HG03025 (cell line): Measurements from ENCODE around the gene CCDC86.

ENCODE experiments used
- ATAC-seq: cut with Tn5 transposase; IDR thresholded peaks from one replicate; pipeline ENCODE4 v1.9.1; 2021; ENCODE audit warnings: mild to moderate bottlenecking, moderate library complexity; ENCODE audit not compliant: unreplicated experiment, low FRiP score

The CCDC86 gene

GRCh38 chr11:60852117-60852981 is 10.4 kb downstream of the CCDC86 start:
- no peak for ATAC-seq

GRCh38 chr11:60852982-60853950 is 11.4 kb downstream of the CCDC86 start:
- ATAC-seq: no peak

- no peak for ATAC-seq
These were observed 12.4 kb downstream of the CCDC86 start for GRCh38 chr11:60854140-60854846.

DNA sequence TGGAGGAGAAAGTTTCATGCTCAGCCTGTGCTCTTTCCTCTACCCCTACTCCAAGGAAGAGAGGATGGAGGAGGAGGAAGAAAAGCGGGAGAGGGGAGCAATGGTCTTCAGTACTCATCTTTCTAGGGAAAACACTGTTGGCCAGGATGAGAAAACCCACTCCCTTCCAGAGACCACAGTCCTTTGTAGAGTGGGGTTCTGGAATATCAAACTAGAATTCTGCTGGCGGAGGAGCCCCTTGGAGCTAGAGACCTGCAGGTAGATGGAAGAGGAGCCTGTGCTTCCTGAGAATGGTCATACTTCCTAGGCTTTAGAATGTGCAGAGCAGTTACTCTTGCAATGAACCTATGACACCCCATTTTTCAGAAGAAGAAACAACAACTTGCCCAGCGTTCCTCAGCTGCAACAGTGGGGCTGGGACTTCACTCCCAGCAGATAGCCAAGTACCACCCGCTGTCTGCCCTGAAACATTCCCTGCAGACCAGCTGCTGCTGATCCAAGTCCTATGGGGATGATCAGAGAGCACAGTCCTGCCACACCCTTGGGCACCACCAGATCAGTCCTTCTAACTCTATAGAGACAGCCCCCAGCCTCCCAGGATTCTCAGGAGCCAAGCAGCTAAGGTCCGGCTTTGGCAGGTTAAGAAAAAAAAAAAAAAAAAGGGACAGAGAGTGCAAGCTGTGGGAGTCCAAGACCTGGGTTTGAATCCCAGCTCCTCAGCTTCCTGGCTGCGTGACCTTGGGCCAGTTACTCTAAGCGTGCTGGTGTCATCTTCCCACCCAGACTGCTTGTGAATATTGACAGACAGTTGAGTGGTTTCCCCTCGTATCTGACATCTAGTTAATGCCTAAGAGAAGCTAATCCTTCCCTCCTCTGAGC is 13.2 kb downstream of the CCDC86 start:
- no peak for ATAC-seq

DNA sequence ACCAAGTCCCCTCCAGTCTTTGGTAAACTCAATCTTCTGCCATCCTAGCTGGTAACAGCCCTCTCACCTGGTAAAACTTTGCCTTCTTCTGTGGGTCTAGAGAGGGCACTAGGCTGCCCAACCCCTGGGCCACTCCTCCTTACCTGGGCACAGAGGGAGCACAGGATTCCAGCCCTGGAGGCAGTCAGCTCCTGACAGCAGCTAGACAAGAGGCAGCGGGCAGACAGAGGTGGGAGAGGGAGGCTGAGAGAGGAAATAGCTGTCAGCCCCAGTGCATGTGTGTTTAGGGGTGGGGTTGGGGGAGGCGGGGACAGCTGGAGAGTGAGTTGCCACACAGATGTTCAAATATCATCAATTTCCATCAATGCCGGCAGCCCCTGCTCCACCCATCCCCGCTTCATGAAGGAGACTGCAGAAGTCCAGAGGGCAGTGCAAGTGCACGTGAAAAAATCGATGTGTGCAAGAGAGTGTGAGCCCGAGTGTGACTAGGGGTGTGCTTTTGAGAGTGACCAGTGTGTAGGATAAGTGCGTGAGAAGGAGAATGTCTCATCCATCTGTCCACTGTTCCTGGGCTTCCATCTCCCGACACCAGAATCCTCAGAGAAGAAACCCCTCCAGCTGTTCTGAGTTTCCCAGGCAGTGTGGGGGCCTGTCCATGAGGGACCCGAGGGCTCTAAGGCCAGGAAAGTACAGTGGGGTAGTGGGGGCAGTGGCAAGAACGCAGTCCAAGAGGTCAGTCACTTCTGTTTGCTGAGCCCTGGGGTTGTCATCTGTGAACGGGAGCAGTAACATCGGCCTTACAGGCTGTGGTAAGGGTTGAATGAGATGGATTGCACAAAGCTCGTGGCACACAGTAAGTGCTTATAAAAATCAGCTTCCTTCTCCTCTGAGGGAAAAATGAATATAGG is 14.1 kb downstream of the CCDC86 start, which contains the start of gene PTGDR2:
Gene PTGDR2, minus strand, starts transcription at position 225 of the 908 bp plus-strand sequence. CDS start 2,228 bp downstream, outside the sequence.
- ATAC-seq: no peak

GRCh38 chr11:60857378-60858232 is 15.7 kb downstream of the CCDC86 start:
- no peak for ATAC-seq

DNA sequence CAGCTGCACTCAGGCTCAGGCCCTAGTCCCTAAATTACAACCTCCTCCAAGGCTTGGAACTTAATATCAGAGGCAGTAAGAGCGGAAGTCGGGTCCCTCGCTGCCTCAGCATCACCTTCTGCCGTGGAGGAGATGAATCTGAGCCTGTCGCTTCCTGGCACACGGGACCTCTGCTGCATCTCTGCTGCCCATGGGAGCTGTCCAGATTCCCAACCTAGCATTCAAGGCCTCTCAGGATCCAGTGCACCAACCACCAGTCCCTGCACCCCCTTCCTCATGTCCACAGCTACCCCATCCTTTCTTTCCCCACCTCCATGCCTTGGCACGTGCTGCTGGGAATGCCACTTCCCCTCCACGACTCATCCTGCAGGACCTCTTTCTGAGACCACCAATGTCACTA is 16.3 kb downstream of the CCDC86 start:
- no peak for ATAC-seq

DNA sequence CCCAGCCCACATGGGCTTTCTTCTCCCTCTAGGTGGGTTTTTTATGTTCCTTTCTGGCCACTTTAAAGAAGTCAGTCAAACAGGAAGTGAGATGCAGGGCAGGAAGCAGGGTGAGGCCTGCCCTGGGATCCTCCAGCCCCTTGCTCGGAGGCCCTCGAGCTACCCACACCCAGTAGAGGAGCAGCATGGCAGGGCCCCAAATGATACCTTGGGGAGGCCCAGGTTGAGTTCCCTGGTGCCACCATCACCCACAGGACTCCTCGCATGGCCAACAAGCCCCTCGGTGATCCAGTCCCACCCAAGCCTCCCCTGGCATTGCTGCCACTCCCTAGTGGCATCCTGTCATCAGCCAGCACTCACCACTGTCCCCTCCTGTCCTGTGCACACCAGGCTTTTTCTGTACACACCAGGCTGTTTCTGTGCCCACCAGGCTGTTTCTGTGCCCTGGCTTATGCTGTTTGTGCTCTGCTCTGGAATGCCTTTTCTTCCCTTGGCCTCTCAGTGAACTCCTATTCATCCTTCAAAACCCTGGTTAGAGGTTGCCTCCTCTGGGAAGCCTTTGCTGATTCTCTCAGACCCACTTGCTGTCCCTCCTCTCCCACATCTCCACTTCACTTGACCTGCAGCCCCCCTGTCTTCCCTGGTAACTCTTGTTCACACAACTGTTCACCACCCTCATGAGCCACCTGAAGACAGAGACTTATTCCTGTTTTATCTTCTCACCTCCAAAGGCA is 17.0 kb downstream of the CCDC86 start:
- no peak for ATAC-seq

- ATAC-seq: no peak
These were observed 17.8 kb downstream of the CCDC86 start for GRCh38 chr11:60859616-60860250.

DNA sequence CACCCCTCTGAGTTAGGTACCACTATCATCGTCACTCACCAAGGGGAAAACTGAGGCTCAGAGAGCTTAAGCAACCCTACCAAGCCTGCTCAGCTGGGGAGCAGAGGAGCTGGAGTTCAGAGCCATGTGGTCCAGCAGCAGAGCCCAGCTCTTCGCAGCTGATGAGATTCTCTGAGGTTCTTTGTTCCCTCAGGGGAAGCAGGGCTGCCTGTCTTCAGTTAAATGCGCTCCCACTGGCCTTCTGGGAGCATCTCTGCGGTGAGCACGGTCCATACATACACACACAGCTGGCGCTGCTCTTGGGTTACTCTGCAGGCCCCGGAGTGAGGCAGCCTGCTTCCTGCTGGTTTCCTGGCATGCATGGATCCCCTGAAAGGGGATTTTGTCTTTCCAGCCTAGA is 19.0 kb downstream of the CCDC86 start:
- no peak for ATAC-seq

- ATAC-seq: no peak
These were observed 20.3 kb downstream of the CCDC86 start for GRCh38 chr11:60862171-60862570.

GRCh38 chr11:60863550-60864521 is 21.9 kb downstream of the CCDC86 start:
- no peak for ATAC-seq

DNA sequence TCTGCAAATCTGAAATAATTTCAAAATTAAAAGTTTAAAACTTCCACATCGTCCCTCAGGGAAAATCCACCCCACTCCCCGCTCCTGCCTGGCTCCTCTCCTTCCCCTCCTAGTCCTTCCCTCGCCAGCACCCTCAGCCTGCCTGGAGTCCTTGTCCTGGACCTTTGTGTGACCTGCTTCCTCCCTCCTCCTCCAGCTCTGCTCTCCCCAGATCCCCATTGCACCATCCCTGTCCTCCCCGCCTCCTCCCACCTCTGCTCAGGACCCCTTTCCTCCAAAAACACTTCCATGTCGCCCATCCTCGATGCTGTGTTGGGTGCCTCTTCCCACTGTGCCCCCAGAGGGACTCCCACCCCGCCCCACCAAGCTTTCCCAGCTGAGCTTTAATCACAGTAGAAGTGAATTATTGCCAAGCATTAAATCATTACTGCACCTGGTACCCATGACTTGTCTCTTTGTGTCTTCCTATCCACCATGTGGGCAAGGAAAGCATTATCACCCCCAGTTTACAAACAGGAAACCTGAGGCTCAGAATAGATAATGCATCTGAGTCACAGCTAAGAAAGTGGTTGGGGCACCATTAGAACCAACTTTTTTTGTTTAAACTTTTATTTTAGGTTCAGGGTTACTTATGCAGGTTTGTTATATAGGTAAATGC is 23.1 kb downstream of the CCDC86 start:
- ATAC-seq: no peak

DNA sequence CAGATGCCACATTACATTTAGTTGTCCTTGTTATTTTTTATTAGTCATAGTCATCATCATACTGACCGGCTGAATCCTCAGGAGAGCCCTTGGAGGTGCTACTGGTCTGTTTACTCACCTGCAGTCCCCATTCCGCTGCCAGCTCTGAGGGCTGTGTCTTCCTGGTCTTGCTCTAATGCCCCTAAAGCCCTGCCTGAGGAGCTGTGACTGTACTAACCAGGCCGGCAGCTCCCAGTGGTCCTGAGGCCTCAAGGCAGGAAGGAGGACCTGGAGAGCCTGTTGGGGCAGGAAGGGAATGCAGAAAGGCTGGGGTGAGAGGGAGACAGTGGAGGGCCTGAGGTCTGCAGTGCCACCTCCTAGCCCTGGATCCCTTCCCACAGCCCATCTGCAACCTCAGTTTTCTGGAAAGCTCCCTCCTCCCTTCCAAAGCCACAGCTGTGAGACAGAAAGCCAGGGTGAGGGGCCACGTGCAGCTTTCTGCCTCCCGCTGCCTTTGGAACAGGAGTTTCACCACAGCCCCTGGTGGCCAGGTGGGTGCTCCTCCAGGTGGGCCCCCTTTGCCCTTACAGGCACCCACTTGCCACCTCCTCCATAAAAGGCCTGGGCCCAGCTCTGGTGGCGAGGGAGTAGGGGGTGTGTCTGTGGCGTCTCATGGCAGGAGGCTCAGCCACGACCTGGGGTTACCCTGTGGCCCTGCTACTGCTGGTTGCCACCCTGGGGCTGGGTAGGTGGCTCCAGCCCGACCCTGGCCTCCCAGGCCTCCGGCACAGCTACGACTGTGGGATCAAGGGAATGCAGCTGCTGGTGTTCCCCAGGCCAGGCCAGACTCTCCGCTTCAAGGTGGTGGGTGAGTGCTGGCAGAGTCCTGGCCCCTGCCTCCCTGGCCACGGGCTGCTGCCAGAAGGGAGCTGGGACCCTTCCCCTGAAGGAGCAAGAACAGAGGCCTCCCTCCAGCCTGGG is 25.3 kb downstream of the CCDC86 start, which contains the start of gene ZP1:
Gene ZP1, plus strand, starts transcription at position 632 of the 960 bp plus-strand sequence. Its CDS starts 20 bp downstream, at position 652.
- ATAC-seq: no peak
